GM23338 (cell line): Measurements from ENCODE around the gene WDR35. TPM values are rescaled to one million over a fixed set of nuclear protein-coding genes. Genes with fewer than 3 reads are reported as not detected.

Experiments
- ATAC-seq: fragments of 200-7000 bp; cut with Tn5 transposase; 3 replicates; pipeline ENCODE4 v1.9.1; 2020
- DNase-seq: peaks from one replicate; pipeline ENCODE4 v3.0.0-alpha.2; 2015; ENCODE audit warnings: low spot score
- H2AFZ ChIP-seq: fragments of 200-600 bp; sonication (generic); 2 replicates; pipeline ENCODE4 v1.8.0; 2016; ENCODE audit warnings: antibody characterized with exemption, mild to moderate bottlenecking, moderate library complexity
- H3F3A ChIP-seq: fragments of 200-600 bp; sonication (generic); replicated peaks from 2 replicates; pipeline ENCODE4 v1.8.0; 2017; ENCODE audit warnings: antibody characterized with exemption, mixed run types, low read depth
- H3K27ac ChIP-seq: fragments of 200-600 bp; sonication (generic); 2 replicates; pipeline ENCODE4 v1.6.1; 2016; ENCODE audit warnings: low read depth
- H3K27me3 ChIP-seq: fragments of 200-600 bp; sonication (generic); 2 replicates; pipeline ENCODE4 v1.8.0; 2016; ENCODE audit warnings: mild to moderate bottlenecking, mixed run types, moderate library complexity; ENCODE audit not compliant: insufficient read depth
- H3K36me3 ChIP-seq: fragments of 200-600 bp; sonication (generic); 2 replicates; pipeline ENCODE4 v1.8.0; 2016; ENCODE audit warnings: mild to moderate bottlenecking; ENCODE audit not compliant: insufficient read depth
- H3K4me1 ChIP-seq: fragments of 200-600 bp; sonication (generic); 2 replicates; pipeline ENCODE4 v1.8.0; 2016; ENCODE audit warnings: mild to moderate bottlenecking, moderate library complexity; ENCODE audit not compliant: insufficient read depth
- H3K4me2 ChIP-seq: fragments of 200-600 bp; sonication (generic); 2 replicates; pipeline ENCODE4 v1.7.1; 2017; ENCODE audit warnings: mixed run types
- H3K4me3 ChIP-seq: fragments of 200-600 bp; sonication (generic); 2 replicates; pipeline ENCODE4 v1.6.1; 2016; ENCODE audit warnings: mixed run types
- H3K79me2 ChIP-seq: fragments of 200-600 bp; sonication (generic); replicated peaks from 2 replicates; pipeline ENCODE4 v1.8.0; 2017; ENCODE audit warnings: mild to moderate bottlenecking; ENCODE audit not compliant: insufficient read depth
- H3K9me2 ChIP-seq: fragments of 200-600 bp; sonication (generic); 2 replicates; pipeline ENCODE4 v1.8.0; 2017; ENCODE audit not compliant: insufficient read depth
- H4K20me1 ChIP-seq: fragments of 200-600 bp; sonication (generic); replicated peaks from 2 replicates; pipeline ENCODE4 v1.8.0; 2017; ENCODE audit warnings: mild to moderate bottlenecking; ENCODE audit not compliant: insufficient read depth
- H3K27ac Mint-ChIP-seq: 2 replicates; pipeline ENCODE4 v1.8.0; 2020; ENCODE audit warnings: inconsistent platforms, mild to moderate bottlenecking, moderate library complexity, mixed read lengths
- H3K27me3 Mint-ChIP-seq: 3 replicates; pipeline ENCODE4 v1.8.0; 2022; ENCODE audit warnings: low read depth, mild to moderate bottlenecking, moderate library complexity, mixed read lengths, inconsistent platforms; ENCODE audit not compliant: insufficient read depth, poor library complexity
- H3K36me3 Mint-ChIP-seq: 3 replicates; pipeline ENCODE4 v1.8.0; 2021; ENCODE audit warnings: low read depth, mild to moderate bottlenecking, inconsistent platforms, moderate library complexity, mixed read lengths
- H3K4me1 Mint-ChIP-seq: 3 replicates; pipeline ENCODE4 v1.8.0; 2020; ENCODE audit warnings: mild to moderate bottlenecking, inconsistent platforms, mixed read lengths
- H3K4me3 Mint-ChIP-seq: 3 replicates; pipeline ENCODE4 v1.8.0; 2021; ENCODE audit warnings: moderate library complexity, mild to moderate bottlenecking, inconsistent platforms, mixed read lengths
- H3K9me3 Mint-ChIP-seq: 3 replicates; pipeline ENCODE4 v1.8.0; 2020; ENCODE audit warnings: moderate library complexity, mild to moderate bottlenecking, inconsistent platforms, mixed read lengths
- CREB1 ChIP-seq: fragments of 250-450 bp; sonication (Bioruptor Pico); IDR thresholded peaks from 2 replicates; pipeline ENCODE4 v1.5.0; 2020; ENCODE audit warnings: low read depth, mild to moderate bottlenecking, moderate library complexity
- EZH2 ChIP-seq: fragments of 200-600 bp; sonication (generic); IDR thresholded peaks from one replicate; pipeline ENCODE4 v1.8.0; 2017; ENCODE audit warnings: antibody characterized with exemption, mild to moderate bottlenecking, low read depth; ENCODE audit not compliant: unreplicated experiment
- EZH2phosphoT487 ChIP-seq: fragments of 200-600 bp; sonication (generic); IDR thresholded peaks from one replicate; pipeline ENCODE4 v1.8.1; 2018; ENCODE audit warnings: antibody characterized with exemption; ENCODE audit not compliant: unreplicated experiment
- JUNB ChIP-seq: IDR thresholded peaks from one replicate; pipeline ENCODE4 v1.6.1; 2016; ENCODE audit warnings: antibody characterized with exemption; ENCODE audit not compliant: unreplicated experiment
- NANOG ChIP-seq: IDR thresholded peaks from 2 replicates; pipeline ENCODE4 v1.6.1; 2016; ENCODE audit warnings: antibody characterized with exemption, borderline replicate concordance
- POLR2AphosphoS5 ChIP-seq: IDR thresholded peaks from 2 replicates; pipeline ENCODE4 v1.6.1; 2016; ENCODE audit warnings: antibody characterized with exemption, low read depth
- STAT1 ChIP-seq: IDR thresholded peaks from one replicate; pipeline ENCODE4 v1.6.1; 2016; ENCODE audit warnings: antibody characterized with exemption; ENCODE audit not compliant: unreplicated experiment
- ZNF114 ChIP-seq: fragments of 250-450 bp; sonication (Bioruptor Pico); IDR thresholded peaks from 2 replicates; pipeline ENCODE4 v1.5.0; 2020; ENCODE audit warnings: mild to moderate bottlenecking, moderate library complexity
- ZNF331 ChIP-seq: fragments of 250-450 bp; sonication (Bioruptor Pico); IDR thresholded peaks from 2 replicates; pipeline ENCODE4 v1.5.0; 2020; ENCODE audit warnings: low read depth, mild to moderate bottlenecking, moderate library complexity
- polyA plus RNA-seq: library from polyadenylated mRNA; unstranded; fragments of >200 nt; fragmentation: Nextera tagmentation; extraction: Ambion mirVana; gene quantifications from 2 replicates; pipeline ENCODE4 v1.2.1, GENCODE V29; 2016
- total RNA-seq: library from RNA; depleted of rRNA; stranded (reverse); fragments of >200 nt; shearing (Covaris generic); gene quantifications from 2 replicates; pipeline ENCODE4 v1.2.3, GENCODE V29; 2014
- TF ChIP-seq, protein P1 (sequence below), 2 experiments: fragments of 200-600 bp in 1 of 2; sonication (generic) in 1 of 2; conservative IDR thresholded peaks; 2 replicates each; pipeline versions ENCODE4 v1.5.1 to v1.6.1; 2016 to 2017; ENCODE audit warnings: antibody characterized with exemption in 2 of 2, low read depth in 2 of 2, mild to moderate bottlenecking in 2 of 2, moderate library complexity in 1 of 2
- TF ChIP-seq, protein P2 (sequence below): fragments of 250-450 bp; sonication (Bioruptor Pico); IDR thresholded peaks from 2 replicates; pipeline ENCODE4 v1.5.0; 2020; ENCODE audit warnings: mild to moderate bottlenecking, moderate library complexity
- TF ChIP-seq, protein P3 (sequence below): IDR thresholded peaks from 2 replicates; pipeline ENCODE4 v1.6.1; 2016; ENCODE audit warnings: antibody characterized with exemption
- TF ChIP-seq, protein P4 (sequence below): IDR thresholded peaks from one replicate; pipeline ENCODE4 v1.6.1; 2018; ENCODE audit warnings: antibody characterized with exemption; ENCODE audit not compliant: unreplicated experiment

WDR35 gene
- total and polyA plus RNA-seq, 2 experiments from 2014 or later = 5.3 to 20.0 TPM

DNA sequence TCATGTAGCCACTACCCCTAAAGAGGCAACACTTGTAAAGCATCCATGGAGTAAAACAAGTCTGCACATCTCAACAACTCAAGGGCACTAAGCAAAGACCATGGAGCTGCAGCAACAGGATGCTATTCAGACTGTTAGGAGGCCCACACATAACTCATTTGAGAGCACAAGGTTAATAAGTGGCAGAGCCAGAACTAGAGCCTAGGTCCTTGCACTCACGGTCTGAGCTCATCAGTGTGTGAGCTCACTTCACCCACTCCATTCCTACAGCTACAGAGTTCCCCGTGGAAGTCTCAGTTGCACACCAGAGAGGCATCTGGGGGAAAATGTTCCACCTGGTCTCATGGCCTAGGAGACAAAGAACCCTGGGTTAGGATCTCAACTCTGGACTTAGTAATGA, 123.1 kb downstream of the WDR35 start:
- no peak overlapping the region for H3K27ac ChIP-seq
- no peak overlapping the region for H3K27ac Mint-ChIP-seq
- no peaks in the 10 kb centered on the region for H4K20me1 ChIP-seq
- DNase-seq (no peak), ATAC-seq (no peak)
- TF ChIP-seq EZH2 (no peak), ZNF114 (CRISPR knock-in tag) (no peak), ZNF331 (CRISPR knock-in tag) (no peak), CREB1 (CRISPR knock-in tag) (no peak), STAT1 (no peak), POLR2AphosphoS5 (no peak), JUNB (no peak), EZH2phosphoT487 (no peak), NANOG (no peak)
- TF ChIP-seq, protein P1, sequence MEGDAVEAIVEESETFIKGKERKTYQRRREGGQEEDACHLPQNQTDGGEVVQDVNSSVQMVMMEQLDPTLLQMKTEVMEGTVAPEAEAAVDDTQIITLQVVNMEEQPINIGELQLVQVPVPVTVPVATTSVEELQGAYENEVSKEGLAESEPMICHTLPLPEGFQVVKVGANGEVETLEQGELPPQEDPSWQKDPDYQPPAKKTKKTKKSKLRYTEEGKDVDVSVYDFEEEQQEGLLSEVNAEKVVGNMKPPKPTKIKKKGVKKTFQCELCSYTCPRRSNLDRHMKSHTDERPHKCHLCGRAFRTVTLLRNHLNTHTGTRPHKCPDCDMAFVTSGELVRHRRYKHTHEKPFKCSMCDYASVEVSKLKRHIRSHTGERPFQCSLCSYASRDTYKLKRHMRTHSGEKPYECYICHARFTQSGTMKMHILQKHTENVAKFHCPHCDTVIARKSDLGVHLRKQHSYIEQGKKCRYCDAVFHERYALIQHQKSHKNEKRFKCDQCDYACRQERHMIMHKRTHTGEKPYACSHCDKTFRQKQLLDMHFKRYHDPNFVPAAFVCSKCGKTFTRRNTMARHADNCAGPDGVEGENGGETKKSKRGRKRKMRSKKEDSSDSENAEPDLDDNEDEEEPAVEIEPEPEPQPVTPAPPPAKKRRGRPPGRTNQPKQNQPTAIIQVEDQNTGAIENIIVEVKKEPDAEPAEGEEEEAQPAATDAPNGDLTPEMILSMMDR (conservative IDR thresholded peaks at IDR 0.05; ENCODE audit: low read depth in 2 of 2) = no peak
- TF ChIP-seq, protein P2, sequence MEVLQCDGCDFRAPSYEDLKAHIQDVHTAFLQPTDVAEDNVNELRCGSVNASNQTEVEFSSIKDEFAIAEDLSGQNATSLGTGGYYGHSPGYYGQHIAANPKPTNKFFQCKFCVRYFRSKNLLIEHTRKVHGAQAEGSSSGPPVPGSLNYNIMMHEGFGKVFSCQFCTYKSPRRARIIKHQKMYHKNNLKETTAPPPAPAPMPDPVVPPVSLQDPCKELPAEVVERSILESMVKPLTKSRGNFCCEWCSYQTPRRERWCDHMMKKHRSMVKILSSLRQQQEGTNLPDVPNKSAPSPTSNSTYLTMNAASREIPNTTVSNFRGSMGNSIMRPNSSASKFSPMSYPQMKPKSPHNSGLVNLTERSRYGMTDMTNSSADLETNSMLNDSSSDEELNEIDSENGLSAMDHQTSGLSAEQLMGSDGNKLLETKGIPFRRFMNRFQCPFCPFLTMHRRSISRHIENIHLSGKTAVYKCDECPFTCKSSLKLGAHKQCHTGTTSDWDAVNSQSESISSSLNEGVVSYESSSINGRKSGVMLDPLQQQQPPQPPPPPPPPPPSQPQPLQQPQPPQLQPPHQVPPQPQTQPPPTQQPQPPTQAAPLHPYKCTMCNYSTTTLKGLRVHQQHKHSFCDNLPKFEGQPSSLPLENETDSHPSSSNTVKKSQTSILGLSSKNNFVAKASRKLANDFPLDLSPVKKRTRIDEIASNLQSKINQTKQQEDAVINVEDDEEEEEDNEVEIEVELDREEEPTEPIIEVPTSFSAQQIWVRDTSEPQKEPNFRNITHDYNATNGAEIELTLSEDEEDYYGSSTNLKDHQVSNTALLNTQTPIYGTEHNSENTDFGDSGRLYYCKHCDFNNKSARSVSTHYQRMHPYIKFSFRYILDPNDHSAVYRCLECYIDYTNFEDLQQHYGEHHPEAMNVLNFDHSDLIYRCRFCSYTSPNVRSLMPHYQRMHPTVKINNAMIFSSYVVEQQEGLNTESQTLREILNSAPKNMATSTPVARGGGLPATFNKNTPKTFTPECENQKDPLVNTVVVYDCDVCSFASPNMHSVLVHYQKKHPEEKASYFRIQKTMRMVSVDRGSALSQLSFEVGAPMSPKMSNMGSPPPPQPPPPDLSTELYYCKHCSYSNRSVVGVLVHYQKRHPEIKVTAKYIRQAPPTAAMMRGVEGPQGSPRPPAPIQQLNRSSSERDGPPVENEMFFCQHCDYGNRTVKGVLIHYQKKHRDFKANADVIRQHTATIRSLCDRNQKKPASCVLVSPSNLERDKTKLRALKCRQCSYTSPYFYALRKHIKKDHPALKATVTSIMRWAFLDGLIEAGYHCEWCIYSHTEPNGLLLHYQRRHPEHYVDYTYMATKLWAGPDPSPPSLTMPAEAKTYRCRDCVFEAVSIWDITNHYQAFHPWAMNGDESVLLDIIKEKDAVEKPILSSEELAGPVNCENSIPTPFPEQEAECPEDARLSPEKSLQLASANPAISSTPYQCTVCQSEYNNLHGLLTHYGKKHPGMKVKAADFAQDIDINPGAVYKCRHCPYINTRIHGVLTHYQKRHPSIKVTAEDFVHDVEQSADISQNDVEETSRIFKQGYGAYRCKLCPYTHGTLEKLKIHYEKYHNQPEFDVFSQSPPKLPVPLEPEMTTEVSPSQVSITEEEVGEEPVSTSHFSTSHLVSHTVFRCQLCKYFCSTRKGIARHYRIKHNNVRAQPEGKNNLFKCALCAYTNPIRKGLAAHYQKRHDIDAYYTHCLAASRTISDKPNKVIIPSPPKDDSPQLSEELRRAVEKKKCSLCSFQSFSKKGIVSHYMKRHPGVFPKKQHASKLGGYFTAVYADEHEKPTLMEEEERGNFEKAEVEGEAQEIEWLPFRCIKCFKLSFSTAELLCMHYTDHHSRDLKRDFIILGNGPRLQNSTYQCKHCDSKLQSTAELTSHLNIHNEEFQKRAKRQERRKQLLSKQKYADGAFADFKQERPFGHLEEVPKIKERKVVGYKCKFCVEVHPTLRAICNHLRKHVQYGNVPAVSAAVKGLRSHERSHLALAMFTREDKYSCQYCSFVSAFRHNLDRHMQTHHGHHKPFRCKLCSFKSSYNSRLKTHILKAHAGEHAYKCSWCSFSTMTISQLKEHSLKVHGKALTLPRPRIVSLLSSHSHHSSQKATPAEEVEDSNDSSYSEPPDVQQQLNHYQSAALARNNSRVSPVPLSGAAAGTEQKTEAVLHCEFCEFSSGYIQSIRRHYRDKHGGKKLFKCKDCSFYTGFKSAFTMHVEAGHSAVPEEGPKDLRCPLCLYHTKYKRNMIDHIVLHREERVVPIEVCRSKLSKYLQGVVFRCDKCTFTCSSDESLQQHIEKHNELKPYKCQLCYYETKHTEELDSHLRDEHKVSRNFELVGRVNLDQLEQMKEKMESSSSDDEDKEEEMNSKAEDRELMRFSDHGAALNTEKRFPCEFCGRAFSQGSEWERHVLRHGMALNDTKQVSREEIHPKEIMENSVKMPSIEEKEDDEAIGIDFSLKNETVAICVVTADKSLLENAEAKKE (CRISPR knock-in tag) = no peak
- TF ChIP-seq, protein P3, sequence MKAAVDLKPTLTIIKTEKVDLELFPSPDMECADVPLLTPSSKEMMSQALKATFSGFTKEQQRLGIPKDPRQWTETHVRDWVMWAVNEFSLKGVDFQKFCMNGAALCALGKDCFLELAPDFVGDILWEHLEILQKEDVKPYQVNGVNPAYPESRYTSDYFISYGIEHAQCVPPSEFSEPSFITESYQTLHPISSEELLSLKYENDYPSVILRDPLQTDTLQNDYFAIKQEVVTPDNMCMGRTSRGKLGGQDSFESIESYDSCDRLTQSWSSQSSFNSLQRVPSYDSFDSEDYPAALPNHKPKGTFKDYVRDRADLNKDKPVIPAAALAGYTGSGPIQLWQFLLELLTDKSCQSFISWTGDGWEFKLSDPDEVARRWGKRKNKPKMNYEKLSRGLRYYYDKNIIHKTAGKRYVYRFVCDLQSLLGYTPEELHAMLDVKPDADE = no peak
- TF ChIP-seq, protein P4, sequence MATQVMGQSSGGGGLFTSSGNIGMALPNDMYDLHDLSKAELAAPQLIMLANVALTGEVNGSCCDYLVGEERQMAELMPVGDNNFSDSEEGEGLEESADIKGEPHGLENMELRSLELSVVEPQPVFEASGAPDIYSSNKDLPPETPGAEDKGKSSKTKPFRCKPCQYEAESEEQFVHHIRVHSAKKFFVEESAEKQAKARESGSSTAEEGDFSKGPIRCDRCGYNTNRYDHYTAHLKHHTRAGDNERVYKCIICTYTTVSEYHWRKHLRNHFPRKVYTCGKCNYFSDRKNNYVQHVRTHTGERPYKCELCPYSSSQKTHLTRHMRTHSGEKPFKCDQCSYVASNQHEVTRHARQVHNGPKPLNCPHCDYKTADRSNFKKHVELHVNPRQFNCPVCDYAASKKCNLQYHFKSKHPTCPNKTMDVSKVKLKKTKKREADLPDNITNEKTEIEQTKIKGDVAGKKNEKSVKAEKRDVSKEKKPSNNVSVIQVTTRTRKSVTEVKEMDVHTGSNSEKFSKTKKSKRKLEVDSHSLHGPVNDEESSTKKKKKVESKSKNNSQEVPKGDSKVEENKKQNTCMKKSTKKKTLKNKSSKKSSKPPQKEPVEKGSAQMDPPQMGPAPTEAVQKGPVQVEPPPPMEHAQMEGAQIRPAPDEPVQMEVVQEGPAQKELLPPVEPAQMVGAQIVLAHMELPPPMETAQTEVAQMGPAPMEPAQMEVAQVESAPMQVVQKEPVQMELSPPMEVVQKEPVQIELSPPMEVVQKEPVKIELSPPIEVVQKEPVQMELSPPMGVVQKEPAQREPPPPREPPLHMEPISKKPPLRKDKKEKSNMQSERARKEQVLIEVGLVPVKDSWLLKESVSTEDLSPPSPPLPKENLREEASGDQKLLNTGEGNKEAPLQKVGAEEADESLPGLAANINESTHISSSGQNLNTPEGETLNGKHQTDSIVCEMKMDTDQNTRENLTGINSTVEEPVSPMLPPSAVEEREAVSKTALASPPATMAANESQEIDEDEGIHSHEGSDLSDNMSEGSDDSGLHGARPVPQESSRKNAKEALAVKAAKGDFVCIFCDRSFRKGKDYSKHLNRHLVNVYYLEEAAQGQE = no peak
- H3K9me2 ChIP-seq = no peaks in the 10 kb centered on the region
- 0 out of 2 replicates have a peak, but pooled peaks cover 3% of the 10 kb centered on the region for H3F3A ChIP-seq
- no peak overlapping the region for H3K4me3 ChIP-seq
- no peaks in the 10 kb centered on the region for H3K9me3 Mint-ChIP-seq
- peaks cover 33% of the 10 kb centered on the region for H3K27me3 Mint-ChIP-seq
- no peaks in the 10 kb centered on the region for H3K36me3 ChIP-seq
- no peaks in the 10 kb centered on the region for H3K36me3 Mint-ChIP-seq
- H2AFZ ChIP-seq = no peak overlapping the region
- peaks cover 27% of the 10 kb centered on the region for H3K27me3 ChIP-seq
- H3K4me3 Mint-ChIP-seq = no peak overlapping the region
- H3K4me2 ChIP-seq = no peak overlapping the region
- no peaks in the 10 kb centered on the region for H3K79me2 ChIP-seq
- peaks cover 8% of the 10 kb centered on the region; the same call in 2 of the 3 replicates for H3K4me1 Mint-ChIP-seq
- no peaks in the 10 kb centered on the region; the same call in 1 of the 2 replicates for H3K4me1 ChIP-seq
